Measurements from ENCODE around the gene ATXN1L. TPM values are rescaled to one million over a fixed set of nuclear protein-coding genes. Genes with fewer than 3 reads are reported as not detected.
"Not testable (repeated sequence)": the region's sequence is repeated elsewhere in the genome, so short reads cannot be mapped to it uniquely, and the experiment has no call there.

Gene ATXN1L
- total RNA-seq, 1 donor from 2014 or later = 14.0 TPM

- H3K36me3 ChIP-seq = peaks cover 35% of the 10 kb centered on the region
- H3K27me3 ChIP-seq (ENCODE audit: low read depth) = no peaks in the 10 kb centered on the region
- no peak for DNase-seq
- H3K4me1 ChIP-seq = peaks cover 66% of the 10 kb centered on the region
- TF ChIP-seq CTCF (IDR thresholded peaks at IDR 0.05; ENCODE audit: borderline replicate concordance) = no peak
- H3K9me3 ChIP-seq (replicated peaks) = no peaks in the 10 kb centered on the region
- H3K4me3 ChIP-seq = no peak overlapping the region
- intact Hi-C loops (cut with micrococcal nuclease) = no loop called here
- H3K27ac ChIP-seq (replicated peaks) = no peak overlapping the region
These were observed 10.3 kb downstream of the ATXN1L start for GRCh38 chr16:71855937-71856662.

- DNase-seq = no peak
- H3K27me3 ChIP-seq (ENCODE audit: low read depth) = no peaks in the 10 kb centered on the region
- intact Hi-C loops (cut with micrococcal nuclease) = no loop called here
- no peak overlapping the region for H3K4me3 ChIP-seq
- peaks cover 45% of the 10 kb centered on the region for H3K4me1 ChIP-seq
- no peak for TF ChIP-seq CTCF (IDR thresholded peaks at IDR 0.05; ENCODE audit: borderline replicate concordance)
- H3K9me3 ChIP-seq (replicated peaks) = no peaks in the 10 kb centered on the region
- peak overlapping the region; percentile 75 for H3K27ac ChIP-seq (replicated peaks)
- H3K36me3 ChIP-seq = peaks cover 41% of the 10 kb centered on the region
These were observed 14.2 kb downstream of the ATXN1L start for GRCh38 chr16:71859762-71860521.

DNA sequence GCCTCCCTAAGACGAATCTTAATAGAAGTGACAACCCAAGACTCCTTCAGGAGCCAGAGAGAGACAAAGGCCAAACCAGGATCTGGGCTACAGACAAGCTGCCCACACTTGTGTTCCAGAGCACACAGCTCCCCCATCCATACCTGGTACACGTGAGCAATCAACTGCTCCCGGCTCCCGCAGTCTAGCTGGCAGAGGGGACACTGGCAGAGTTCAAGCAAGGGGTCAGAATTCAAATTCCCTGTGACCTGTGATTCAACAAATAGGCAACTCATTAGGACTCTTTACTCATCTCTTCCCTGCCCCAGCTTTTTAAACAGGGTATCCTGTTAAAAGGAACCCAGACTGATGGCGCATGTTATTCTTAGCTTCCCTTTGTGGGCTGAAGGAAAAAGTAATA is 18.2 kb downstream of the ATXN1L start:
- Histone ChIP-seq H3K36me3 (peaks cover 41% of the 10 kb centered on the region), H3K27me3 (ENCODE audit: low read depth) (no peaks in the 10 kb centered on the region), H3K9me3 (replicated peaks) (no peaks in the 10 kb centered on the region), H3K4me1 (peaks cover 6% of the 10 kb centered on the region), H3K4me3 (no peak overlapping the region), H3K27ac (replicated peaks) (no peak overlapping the region)
- no peak for DNase-seq
- TF ChIP-seq CTCF (IDR thresholded peaks at IDR 0.05; ENCODE audit: borderline replicate concordance) = no peak
- intact Hi-C loops (cut with micrococcal nuclease) = no loop called here

- no peak overlapping the region for H3K27ac ChIP-seq (replicated peaks)
- intact Hi-C loops (cut with micrococcal nuclease) = no loop called here
- no peak for TF ChIP-seq CTCF (IDR thresholded peaks at IDR 0.05; ENCODE audit: borderline replicate concordance)
- DNase-seq = no peak
- H3K4me3 ChIP-seq = no peak overlapping the region
- H3K27me3 ChIP-seq (ENCODE audit: low read depth) = no peaks in the 10 kb centered on the region
- no peaks in the 10 kb centered on the region for H3K9me3 ChIP-seq (replicated peaks)
- H3K36me3 ChIP-seq = peaks cover 38% of the 10 kb centered on the region
- no peaks in the 10 kb centered on the region for H3K4me1 ChIP-seq
These were observed 19.5 kb downstream of the ATXN1L start for GRCh38 chr16:71865173-71865863.

- intact Hi-C loops (cut with micrococcal nuclease); H3K27ac ChIP-seq (replicated peaks); H3K4me3 ChIP-seq; H3K9me3 ChIP-seq (replicated peaks); H3K4me1 ChIP-seq; DNase-seq; H3K27me3 ChIP-seq (ENCODE audit: low read depth): not testable (repeated sequence)
- H3K36me3 ChIP-seq = peaks cover 23% of the 10 kb centered on the region
These were observed 21.4 kb downstream of the ATXN1L start for GRCh38 chr16:71867175-71867574.

Data from left ventricle myocardium inferior (tissue), 1 donor.